Activated CD8-positive, alpha-beta memory T cell treated with anti-CD3 and anti-CD28 coated beads, Interleukin-2, amount 50 U/mL, for 24 hours (primary cell): Measurements from ENCODE around the gene ZNF595.
"Not testable (repeated sequence)": the region's sequence is repeated elsewhere in the genome, so short reads cannot be mapped to it uniquely, and the experiment has no call there.

ENCODE experiments used
- DNase-seq: peaks from one replicate; pipeline ENCODE4 v3.0.0-alpha.2; 2020; ENCODE audit errors: extremely low read depth

ZNF595 gene

DNA sequence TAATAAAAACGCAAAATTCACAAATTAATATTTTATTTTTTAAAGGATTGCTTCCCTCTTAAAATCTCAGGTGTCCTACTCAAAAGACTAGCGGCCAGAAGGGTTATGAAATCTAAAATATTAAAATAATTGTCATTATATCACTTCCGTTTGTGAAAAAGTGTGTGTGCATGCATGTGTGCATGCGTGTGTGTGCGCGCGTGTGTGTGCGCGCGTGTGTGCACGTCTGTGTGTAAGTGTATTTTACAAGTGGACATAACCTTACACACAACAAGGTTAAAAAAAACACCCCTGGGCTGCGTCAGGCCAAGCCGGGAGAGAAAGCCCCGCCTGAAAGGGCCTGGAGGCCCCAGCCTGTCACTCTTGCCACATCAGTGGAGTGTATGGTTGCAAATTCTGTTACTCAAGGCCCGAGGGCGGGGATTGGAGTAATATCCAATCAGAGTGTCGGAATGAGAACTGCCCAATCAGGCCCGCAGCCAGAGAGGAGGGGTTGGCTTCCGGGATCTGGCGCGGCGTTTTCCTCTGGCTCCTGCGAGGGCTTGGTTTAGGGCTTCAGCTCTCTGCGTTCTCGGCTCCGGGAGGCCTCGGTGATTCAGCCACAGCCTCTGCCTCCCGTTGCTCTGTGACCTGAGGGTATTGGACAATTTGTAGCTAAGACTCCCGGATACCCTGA, at the start of gene ZNF595:
TSS of gene ZNF595 (plus strand) at position 518 of the 676 bp plus-strand sequence. CDS start 168 bp downstream, outside the sequence.
- DNase-seq, result not testable (repeated sequence)

DNA sequence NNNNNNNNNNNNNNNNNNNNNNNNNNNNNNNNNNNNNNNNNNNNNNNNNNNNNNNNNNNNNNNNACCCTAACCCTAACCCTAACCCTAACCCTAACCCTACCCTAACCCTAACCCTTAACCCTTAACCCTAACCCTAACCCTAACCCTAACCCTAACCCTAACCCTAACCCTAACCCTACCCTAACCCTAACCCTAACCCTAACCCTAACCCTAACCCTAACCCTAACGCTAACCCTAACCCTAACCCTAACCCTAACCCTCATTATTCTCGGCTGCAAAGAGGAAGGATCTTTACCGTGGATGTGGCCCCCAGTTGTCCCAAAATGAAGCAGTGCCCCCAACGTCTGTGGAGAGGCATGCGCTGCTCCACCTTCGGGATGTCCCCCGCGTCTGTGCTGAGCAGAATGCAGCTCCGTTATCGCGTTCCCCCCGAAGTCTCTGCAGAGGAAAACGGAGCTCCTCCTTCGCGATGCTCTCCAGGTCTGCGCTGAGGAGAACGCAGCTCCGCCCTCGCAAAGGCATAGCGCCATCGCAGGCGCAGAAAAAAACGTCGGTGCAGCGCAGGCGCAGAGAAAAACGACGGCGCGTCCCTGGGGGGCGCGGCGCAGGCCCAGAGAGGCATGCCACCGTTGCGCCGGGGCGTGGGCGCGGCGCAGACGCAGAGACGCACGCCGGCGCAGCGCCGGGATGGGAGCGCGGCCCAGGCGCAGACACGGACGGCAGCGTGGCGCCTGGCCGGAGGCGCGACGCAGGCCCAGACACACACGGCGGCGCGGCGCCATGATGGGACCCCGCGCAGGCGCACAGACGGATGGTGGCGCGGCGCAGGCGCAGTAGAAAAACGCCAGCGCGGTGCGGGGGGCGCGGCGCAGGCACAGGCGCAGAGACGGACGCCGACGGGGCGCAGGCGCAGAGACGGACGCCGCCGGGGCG, 42.9 kb upstream of the ZNF595 start:
- DNase-seq, result not testable (repeated sequence)

- DNase-seq, result not testable (repeated sequence)
Measured at GRCh38 chr4:11095-11815, 41.9 kb upstream of the ZNF595 start.

DNA sequence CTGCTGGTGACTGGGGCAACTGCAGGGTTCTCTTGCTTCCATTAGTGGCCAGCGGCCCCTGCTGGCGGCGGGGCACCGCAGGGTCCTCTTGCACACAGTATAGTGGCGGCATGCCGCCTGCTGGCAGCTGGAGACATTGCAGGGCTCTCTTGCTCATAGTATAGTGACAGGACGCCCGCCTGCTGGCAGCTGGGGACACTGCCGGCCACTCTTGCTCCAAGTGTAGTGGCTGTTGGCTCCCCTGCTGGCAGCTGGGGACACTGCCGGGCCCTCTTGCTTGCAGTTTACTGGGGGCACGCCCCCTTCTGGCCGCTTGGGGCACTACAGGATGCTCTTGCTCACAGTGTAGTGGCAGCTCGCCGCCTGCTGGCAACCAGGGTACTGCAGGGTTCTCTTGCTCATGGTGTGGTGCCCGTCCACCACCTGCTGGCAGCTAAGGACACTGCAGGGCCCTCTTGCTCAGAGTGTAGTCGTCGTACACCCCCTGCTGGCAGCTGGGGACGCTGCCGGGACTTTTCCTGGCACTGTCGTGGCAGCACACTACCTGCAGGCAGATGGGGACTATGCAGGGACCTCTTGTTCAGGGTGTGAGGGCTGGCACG, 41.2 kb upstream of the ZNF595 start:
- not testable (repeated sequence) for DNase-seq

DNA sequence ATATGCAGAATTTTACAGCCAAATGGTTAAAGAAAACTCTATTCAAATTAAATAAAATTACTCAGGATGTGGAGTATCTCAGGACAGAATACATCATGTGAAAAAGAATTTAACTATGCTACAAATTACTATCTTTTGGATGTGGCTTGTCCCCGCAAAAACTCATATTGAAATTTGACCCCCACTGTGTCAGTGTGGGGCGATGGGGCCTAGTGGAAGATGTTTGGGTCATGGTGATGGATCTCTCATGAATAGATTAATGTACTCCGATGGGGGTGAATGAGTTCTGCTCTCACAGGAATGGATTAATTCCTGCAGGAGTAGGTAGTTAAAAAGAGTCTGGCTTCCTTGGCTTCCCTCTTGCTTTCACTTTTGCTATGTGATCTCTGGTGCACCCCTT, 35.0 kb upstream of the ZNF595 start:
- not testable (repeated sequence) for DNase-seq

- not testable (repeated sequence) for DNase-seq
Measured at GRCh38 chr4:18589-18988, 34.5 kb upstream of the ZNF595 start.

GRCh38 chr4:22882-23281, 30.2 kb upstream of the ZNF595 start:
- not testable (repeated sequence) for DNase-seq

- DNase-seq, result not testable (repeated sequence)
Measured at GRCh38 chr4:24359-24758, 28.8 kb upstream of the ZNF595 start.

GRCh38 chr4:27501-27900, 25.6 kb upstream of the ZNF595 start:
- not testable (repeated sequence) for DNase-seq

GRCh38 chr4:28767-29542, 24.2 kb upstream of the ZNF595 start:
- DNase-seq, result not testable (repeated sequence)

- not testable (repeated sequence) for DNase-seq
Measured at GRCh38 chr4:33314-33713, 19.8 kb upstream of the ZNF595 start.

GRCh38 chr4:36559-37415, 16.3 kb upstream of the ZNF595 start:
- DNase-seq, result not testable (repeated sequence)

DNA sequence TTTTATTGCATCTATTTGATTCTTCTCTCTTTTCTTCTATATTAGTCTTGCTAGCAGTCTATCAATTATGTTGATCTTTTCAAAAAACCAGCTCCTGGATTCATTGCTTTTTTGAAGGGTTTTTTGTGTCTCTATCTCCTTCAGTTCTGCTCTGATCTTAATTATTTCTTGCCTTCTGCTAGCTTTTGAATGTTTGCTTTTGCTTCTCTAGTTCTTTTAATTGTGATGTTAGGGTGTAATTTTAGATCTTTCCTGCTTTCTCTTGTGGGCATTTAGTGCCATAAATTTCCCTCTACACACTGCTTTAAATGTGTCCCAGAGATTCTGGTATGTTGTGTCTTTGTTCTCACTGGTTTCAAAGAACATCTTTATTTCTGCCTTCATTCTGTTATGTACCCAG, 14.9 kb upstream of the ZNF595 start:
- not testable (repeated sequence) for DNase-seq

GRCh38 chr4:43375-43774, 9.7 kb upstream of the ZNF595 start:
- not testable (repeated sequence) for DNase-seq

- not testable (repeated sequence) for DNase-seq
Measured at GRCh38 chr4:51253-51652, 1.9 kb upstream of the ZNF595 start.

DNA sequence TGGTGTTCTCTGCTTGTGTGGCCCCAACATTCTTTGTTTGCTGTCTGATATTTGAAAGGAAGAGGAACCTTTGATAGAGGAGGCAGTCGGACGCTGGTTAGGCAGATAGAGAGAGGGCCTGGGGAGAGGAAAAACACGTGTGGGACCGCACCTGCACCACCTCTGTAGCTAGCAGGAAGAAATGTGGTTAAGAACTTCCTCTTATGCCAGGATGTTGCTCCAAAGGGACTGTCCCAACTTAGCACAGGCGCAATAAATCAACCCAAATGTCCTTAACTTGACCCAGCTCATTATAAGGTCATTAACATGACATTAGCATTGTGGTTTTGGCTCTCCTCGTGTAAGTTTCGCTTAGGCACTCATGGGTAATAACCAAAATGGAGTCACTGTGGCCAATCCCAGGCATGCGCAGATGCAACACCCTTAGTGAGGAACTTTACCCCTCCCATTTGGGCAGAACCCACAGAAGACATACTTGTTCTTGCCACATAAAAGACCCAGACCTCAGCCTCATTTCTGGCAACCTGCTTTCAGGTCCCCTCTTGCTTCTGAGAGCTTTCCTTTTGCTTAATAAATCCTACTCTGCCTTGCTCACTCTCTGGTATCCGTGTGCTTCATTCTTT, 1.4 kb upstream of the ZNF595 start:
- not testable (repeated sequence) for DNase-seq

GRCh38 chr4:53521-53920, 400 bp downstream of the ZNF595 start:
- not testable (repeated sequence) for DNase-seq

DNA sequence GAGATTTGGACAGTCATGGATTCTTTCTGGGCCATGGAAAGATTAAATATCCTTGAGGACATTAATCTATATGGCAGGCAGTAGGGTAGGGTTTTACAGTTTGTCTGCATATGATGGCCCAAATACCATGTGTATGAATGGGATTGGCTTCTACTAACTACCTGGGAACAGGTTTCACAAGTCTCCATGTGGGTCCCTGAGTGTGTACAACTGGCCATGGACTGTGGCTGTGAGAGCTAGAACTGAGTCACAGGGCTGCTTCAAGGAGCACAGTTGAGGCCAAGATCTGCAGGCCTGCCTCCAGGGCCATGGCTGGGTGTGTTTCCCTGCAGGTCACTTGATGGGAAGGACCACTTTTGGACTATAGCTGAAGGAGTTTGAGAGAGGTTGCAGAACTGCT, 11.6 kb downstream of the ZNF595 start:
- DNase-seq, result not testable (repeated sequence)

DNA sequence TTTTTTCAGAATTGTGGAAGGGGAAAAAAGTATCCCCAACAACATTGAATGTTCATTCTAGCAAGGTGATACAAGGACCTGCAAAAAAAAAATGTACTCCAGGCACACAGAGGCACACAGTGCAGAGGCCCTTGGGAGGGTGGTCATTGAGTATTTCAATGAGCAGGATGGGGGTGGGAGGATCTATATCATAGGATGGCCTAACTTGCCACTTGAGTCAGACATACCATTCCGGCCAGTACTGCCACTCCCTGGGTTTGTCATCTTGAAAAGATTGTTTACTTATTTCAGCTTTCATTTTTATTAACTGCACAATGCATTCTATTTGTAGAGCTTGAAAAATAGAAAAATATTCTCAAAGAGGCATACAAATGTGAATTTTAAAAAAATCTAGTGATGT, 18.7 kb downstream of the ZNF595 start:
- no peak for DNase-seq
